Measurements from ENCODE around the gene NCL. TPM values are rescaled to one million over a fixed set of nuclear protein-coding genes. Genes with fewer than 3 reads are reported as not detected.
A peak's percentile ranks its signal among the peaks of the same experiment; 100 is the strongest.

Gene NCL
- total and polyA plus RNA-seq, 2 of the 13 experiments (the other 11 are each of a cell fraction or from before 2014, with no cell fraction given): 105 to 779 TPM

DNA sequence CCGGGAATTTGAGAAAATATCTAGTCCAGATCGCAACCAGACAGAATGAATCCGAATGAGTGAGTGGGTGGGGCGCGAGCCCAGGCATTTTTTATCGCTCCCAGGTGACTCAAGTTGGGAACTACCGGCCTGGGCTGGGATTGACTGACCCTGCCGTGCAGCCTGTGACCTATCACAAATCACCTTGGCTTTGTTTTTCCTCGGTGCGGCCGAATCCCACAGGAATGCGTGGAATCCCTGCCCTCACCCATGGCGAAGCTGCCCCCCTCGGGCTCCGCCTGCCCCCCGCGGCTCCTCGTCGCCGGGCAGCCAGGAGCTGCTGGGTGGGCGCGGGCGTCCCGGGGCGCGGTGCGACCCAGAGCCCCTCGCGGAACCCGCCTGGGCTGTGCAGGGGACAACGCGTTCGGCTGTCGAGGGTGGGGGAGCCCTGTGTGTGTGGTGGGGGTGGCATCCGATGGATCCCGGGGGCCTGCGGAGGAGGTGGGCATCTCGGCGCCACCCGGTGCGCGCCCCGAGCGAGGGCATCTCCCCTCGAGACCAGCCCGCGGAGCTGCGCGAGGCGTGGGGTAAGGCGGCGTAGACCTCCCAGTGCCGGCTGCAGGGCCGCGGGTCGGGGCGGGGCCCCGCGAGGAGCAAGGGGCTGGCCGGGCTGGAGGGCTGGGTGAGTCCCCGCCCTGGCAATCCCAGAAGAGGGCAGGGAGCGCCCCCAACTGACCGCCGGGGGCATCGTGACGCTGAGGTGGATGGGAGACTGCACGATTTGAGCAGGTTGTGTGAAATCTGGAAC is 52.3 kb downstream of the NCL start (continued):
- TF ChIP-seq ZNF772 (CRISPR knock-in tag; IDR thresholded peaks at IDR 0.05) (0 out of 2 replicates have a peak, but pooled peaks have one; percentile 39), ZZZ3 (CRISPR knock-in tag; IDR thresholded peaks at IDR 0.05; ENCODE audit: borderline replicate concordance) (no peak), ZNF251 (CRISPR knock-in tag; IDR thresholded peaks at IDR 0.05) (no peak), NFKBIZ (CRISPR knock-in tag; IDR thresholded peaks at IDR 0.05) (no peak), FOXK2 (IDR thresholded peaks at IDR 0.05) (no peak), SETDB1 (CRISPR knock-in tag; IDR thresholded peaks at IDR 0.05; ENCODE audit: borderline replicate concordance) (no peak), PHF5A (CRISPR knock-in tag; IDR thresholded peaks at IDR 0.05; ENCODE audit: low read depth, unreplicated experiment) (no peak), ZNF33A (CRISPR knock-in tag; IDR thresholded peaks at IDR 0.05; ENCODE audit: borderline replicate concordance) (no peak), SMARCC2 (IDR thresholded peaks at IDR 0.05) (no peak), PHB2 (IDR thresholded peaks at IDR 0.05; ENCODE audit: partially characterized antibody) (no peak), ZNF337 (CRISPR knock-in tag; IDR thresholded peaks at IDR 0.05; ENCODE audit: borderline replicate concordance, low read depth) (no peak), ZNF34 (CRISPR knock-in tag; IDR thresholded peaks at IDR 0.05; ENCODE audit: borderline replicate concordance) (no peak), NCOR1 (IDR thresholded peaks at IDR 0.05; ENCODE audit: borderline replicate concordance, low read length) (no peak), ZFAT (CRISPR knock-in tag; conservative IDR thresholded peaks at IDR 0.05) (no peak), MTF1 (CRISPR knock-in tag; IDR thresholded peaks at IDR 0.05) (no peak), KLF13 (CRISPR knock-in tag; IDR thresholded peaks at IDR 0.05) (0 out of 2 replicates have a peak, but pooled peaks have one; percentile 58), CEBPG (CRISPR knock-in tag; IDR thresholded peaks at IDR 0.05) (peak; percentile 49; the same call in 1 of the 2 replicates), HOXA9 (CRISPR knock-in tag; IDR thresholded peaks at IDR 0.05; ENCODE audit: borderline replicate concordance) (no peak), POGZ (CRISPR knock-in tag; IDR thresholded peaks at IDR 0.05) (no peak; the same call in 1 of the 2 replicates), HOXA7 (CRISPR knock-in tag; IDR thresholded peaks at IDR 0.05) (no peak), STAG1 (CRISPR knock-in tag; IDR thresholded peaks at IDR 0.05) (peak; percentile 90)
- TF ChIP-seq, protein P1, sequence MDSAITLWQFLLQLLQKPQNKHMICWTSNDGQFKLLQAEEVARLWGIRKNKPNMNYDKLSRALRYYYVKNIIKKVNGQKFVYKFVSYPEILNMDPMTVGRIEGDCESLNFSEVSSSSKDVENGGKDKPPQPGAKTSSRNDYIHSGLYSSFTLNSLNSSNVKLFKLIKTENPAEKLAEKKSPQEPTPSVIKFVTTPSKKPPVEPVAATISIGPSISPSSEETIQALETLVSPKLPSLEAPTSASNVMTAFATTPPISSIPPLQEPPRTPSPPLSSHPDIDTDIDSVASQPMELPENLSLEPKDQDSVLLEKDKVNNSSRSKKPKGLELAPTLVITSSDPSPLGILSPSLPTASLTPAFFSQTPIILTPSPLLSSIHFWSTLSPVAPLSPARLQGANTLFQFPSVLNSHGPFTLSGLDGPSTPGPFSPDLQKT (CRISPR knock-in tag; IDR thresholded peaks at IDR 0.05; ENCODE audit: borderline replicate concordance): no peak
- TF ChIP-seq, protein P2, sequence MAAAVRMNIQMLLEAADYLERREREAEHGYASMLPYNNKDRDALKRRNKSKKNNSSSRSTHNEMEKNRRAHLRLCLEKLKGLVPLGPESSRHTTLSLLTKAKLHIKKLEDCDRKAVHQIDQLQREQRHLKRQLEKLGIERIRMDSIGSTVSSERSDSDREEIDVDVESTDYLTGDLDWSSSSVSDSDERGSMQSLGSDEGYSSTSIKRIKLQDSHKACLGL (CRISPR knock-in tag; IDR thresholded peaks at IDR 0.05): no peak
- TF ChIP-seq, protein P3, sequence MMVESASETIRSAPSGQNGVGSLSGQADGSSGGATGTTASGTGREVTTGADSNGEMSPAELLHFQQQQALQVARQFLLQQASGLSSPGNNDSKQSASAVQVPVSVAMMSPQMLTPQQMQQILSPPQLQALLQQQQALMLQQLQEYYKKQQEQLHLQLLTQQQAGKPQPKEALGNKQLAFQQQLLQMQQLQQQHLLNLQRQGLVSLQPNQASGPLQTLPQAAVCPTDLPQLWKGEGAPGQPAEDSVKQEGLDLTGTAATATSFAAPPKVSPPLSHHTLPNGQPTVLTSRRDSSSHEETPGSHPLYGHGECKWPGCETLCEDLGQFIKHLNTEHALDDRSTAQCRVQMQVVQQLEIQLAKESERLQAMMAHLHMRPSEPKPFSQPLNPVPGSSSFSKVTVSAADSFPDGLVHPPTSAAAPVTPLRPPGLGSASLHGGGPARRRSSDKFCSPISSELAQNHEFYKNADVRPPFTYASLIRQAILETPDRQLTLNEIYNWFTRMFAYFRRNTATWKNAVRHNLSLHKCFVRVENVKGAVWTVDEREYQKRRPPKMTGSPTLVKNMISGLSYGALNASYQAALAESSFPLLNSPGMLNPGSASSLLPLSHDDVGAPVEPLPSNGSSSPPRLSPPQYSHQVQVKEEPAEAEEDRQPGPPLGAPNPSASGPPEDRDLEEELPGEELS (CRISPR knock-in tag; IDR thresholded peaks at IDR 0.05): no peak
- TF ChIP-seq, protein P4, sequence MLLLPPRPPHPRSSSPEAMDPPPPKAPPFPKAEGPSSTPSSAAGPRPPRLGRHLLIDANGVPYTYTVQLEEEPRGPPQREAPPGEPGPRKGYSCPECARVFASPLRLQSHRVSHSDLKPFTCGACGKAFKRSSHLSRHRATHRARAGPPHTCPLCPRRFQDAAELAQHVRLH (CRISPR knock-in tag; IDR thresholded peaks at IDR 0.05; ENCODE audit: borderline replicate concordance, low read depth): peak; percentile 67; the same call in 1 of the 2 replicates
- TF ChIP-seq, protein P5, sequence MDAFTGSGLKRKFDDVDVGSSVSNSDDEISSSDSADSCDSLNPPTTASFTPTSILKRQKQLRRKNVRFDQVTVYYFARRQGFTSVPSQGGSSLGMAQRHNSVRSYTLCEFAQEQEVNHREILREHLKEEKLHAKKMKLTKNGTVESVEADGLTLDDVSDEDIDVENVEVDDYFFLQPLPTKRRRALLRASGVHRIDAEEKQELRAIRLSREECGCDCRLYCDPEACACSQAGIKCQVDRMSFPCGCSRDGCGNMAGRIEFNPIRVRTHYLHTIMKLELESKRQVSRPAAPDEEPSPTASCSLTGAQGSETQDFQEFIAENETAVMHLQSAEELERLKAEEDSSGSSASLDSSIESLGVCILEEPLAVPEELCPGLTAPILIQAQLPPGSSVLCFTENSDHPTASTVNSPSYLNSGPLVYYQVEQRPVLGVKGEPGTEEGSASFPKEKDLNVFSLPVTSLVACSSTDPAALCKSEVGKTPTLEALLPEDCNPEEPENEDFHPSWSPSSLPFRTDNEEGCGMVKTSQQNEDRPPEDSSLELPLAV (CRISPR knock-in tag; conservative IDR thresholded peaks at IDR 0.05; ENCODE audit: low read depth): no peak

All from HepG2 (cell line).